ENCODE results near the gene UGP2. TPM values are rescaled to one million over a fixed set of nuclear protein-coding genes. Genes with fewer than 3 reads are reported as not detected.

UGP2 gene
- total and polyA plus RNA-seq, 2 donors (not counting 3 experiments of a cell fraction or from before 2014, with no cell fraction given), result 14.2 to 57.7 TPM

- BruUV-seq (replicated peaks), result no TSS peak
- Histone ChIP-seq H3K36me3 (ENCODE audit: control insufficient read depth in 2 of 2, extremely low read depth in 1 of 2, insufficient read depth in 2 of 2, low read length in 2 of 2) (no peaks in the 10 kb centered on the region), H3K4me3 (replicated peaks in 1 of 3; ENCODE audit: insufficient read depth in 1 of 3, low read depth in 1 of 3, low read length in 3 of 3) (no peak overlapping the region), H3K79me2 (ENCODE audit: control insufficient read depth, insufficient read depth, low read length) (no peaks in the 10 kb centered on the region), H3K9me3 (replicated peaks; ENCODE audit: control insufficient read depth, insufficient read depth, low read length) (no peaks in the 10 kb centered on the region), H4K20me1 (replicated peaks; ENCODE audit: control insufficient read depth, extremely low read depth, insufficient read depth, low read length) (no peaks in the 10 kb centered on the region), H3K27ac (ENCODE audit: insufficient read depth, low read depth, low read length) (no peak overlapping the region), H3K9me1 (replicated peaks; ENCODE audit: control insufficient read depth, extremely low read depth, insufficient read depth, low read length) (no peaks in the 10 kb centered on the region), H2AFZ (ENCODE audit: low read depth, low read length) (no peak overlapping the region), H3K27me3 (ENCODE audit: control insufficient read depth in 2 of 2, insufficient read depth in 2 of 2, low read length in 2 of 2) (no peaks in the 10 kb centered on the region), H3K4me2 (ENCODE audit: insufficient read depth, low read length) (no peak overlapping the region), H3K9ac (replicated peaks; ENCODE audit: extremely low read depth, insufficient read depth, low read length) (no peak overlapping the region), H3K4me1 (ENCODE audit: control insufficient read depth, extremely low read depth, insufficient read depth, low read length) (peaks cover 1% of the 10 kb centered on the region)
- TF ChIP-seq POLR2AphosphoS5 (IDR thresholded peaks at IDR 0.05; ENCODE audit: insufficient read depth, low read depth, low read length) (no peak), MAX (IDR thresholded peaks at IDR 0.05; ENCODE audit: insufficient read depth, insufficient read length) (no peak), EZH2 (IDR thresholded peaks at IDR 0.05; ENCODE audit: borderline replicate concordance, low read depth, low read length, severe bottlenecking) (no peak), POLR2A (IDR thresholded peaks at IDR 0.05; ENCODE audit: low read depth, low read length) (no peak), MYC (IDR thresholded peaks at IDR 0.05; ENCODE audit: low read depth, low read length) (no peak), JUN (IDR thresholded peaks at IDR 0.05; ENCODE audit: borderline replicate concordance, insufficient read depth, insufficient read length, low read depth) (no peak), CTCF (IDR thresholded peaks at IDR 0.05; ENCODE audit: extremely low read depth in 1 of 2, insufficient read depth in 1 of 2, low read depth in 1 of 2, low read length in 2 of 2) (no peak), FOS (IDR thresholded peaks at IDR 0.05; ENCODE audit: borderline replicate concordance, insufficient read depth, low read length) (no peak), GATA2 (IDR thresholded peaks at IDR 0.05; ENCODE audit: insufficient read depth, insufficient read length, low read depth, low read length) (no peak)
- ChIA-PET CTCF (interaction anchor here (0.6 to 2.3 kb wide), 5 partner anchors 8 to 54 kb away, joined by 3 to 6 read pairs (median 4); no protein-coding TSS in a partner anchor), POLR2A (no interaction called here)
- dilution Hi-C loops (cut with MboI; ENCODE audit: extremely low pct_ligation_motif_present, low sequenced_read_pairs) (no loop called here), intact Hi-C loops (cut with micrococcal nuclease) (no loop called here)
- DNase-seq (ENCODE audit: low read depth, low spot score), result no peak
- FAIRE-seq, result no peak
Observed at GRCh38 chr2:63819256-63819655, 22.4 kb upstream of the UGP2 start.
